A673 (cell line): ENCODE measurements around the gene STK11. TPM values are rescaled to one million over a fixed set of nuclear protein-coding genes. Genes with fewer than 3 reads are reported as not detected.

ENCODE experiments used
- BruUV-seq: library from RNA; stranded (reverse); fragments of 400-500 nt; replicated peaks from 2 replicates; lab custom pipeline; 2021; lab: Mats Ljungman, UMichigan
- CTCF ChIA-PET: fragments of 300-600 bp; sonication (Branson Sonifier 250); formaldehyde crosslinking; loops from one replicate; lab custom pipeline; 2022; ENCODE audit warnings: antibody characterized with exemption; lab: Charles Lee
- POLR2A ChIA-PET: fragments of 300-600 bp; sonication (Branson Sonifier 250); formaldehyde crosslinking; loops from one replicate; lab custom pipeline; 2022; ENCODE audit warnings: antibody characterized with exemption; ENCODE audit not compliant: low non-redundant PET; lab: Charles Lee
- DNase-seq: peaks from one replicate; pipeline ENCODE4 v3.0.0-alpha.2; 2015; ENCODE audit warnings: low spot score
- H3K27ac ChIP-seq: fragments of 200-600 bp; sonication (generic); 2 replicates; pipeline ENCODE4 v1.5.1; 2016; ENCODE audit warnings: mixed run types, low read depth, mild to moderate bottlenecking, mixed read lengths, antibody characterized with exemption, low read length; ENCODE audit not compliant: poor library complexity, severe bottlenecking
- H3K27me3 ChIP-seq: fragments of 200-600 bp; sonication (generic); replicated peaks from 2 replicates; pipeline ENCODE4 v1.6.1; 2017; ENCODE audit warnings: mixed run types, low read depth, mild to moderate bottlenecking, mixed read lengths, antibody characterized with exemption, low read length; ENCODE audit not compliant: insufficient read depth, poor library complexity
- H3K36me3 ChIP-seq: fragments of 200-600 bp; sonication (generic); 2 replicates; pipeline ENCODE4 v1.6.1; 2016; ENCODE audit warnings: mixed run types, mild to moderate bottlenecking, mixed read lengths, antibody characterized with exemption, low read length; ENCODE audit not compliant: insufficient read depth, poor library complexity, severe bottlenecking
- H3K4me1 ChIP-seq: fragments of 200-600 bp; sonication (generic); 2 replicates; pipeline ENCODE4 v1.6.1; 2017; ENCODE audit warnings: mixed run types, mild to moderate bottlenecking, mixed read lengths, antibody characterized with exemption, low read length; ENCODE audit not compliant: insufficient read depth, poor library complexity, severe bottlenecking
- H3K4me3 ChIP-seq: fragments of 200-600 bp; sonication (generic); 2 replicates; pipeline ENCODE4 v1.5.1; 2016; ENCODE audit warnings: low read depth, mixed run types, mild to moderate bottlenecking, mixed read lengths, low read length; ENCODE audit not compliant: poor library complexity, severe bottlenecking
- H3K9me3 ChIP-seq: fragments of 200-600 bp; sonication (generic); 2 replicates; pipeline ENCODE4 v1.6.1; 2016; ENCODE audit warnings: mixed run types, low read depth, mild to moderate bottlenecking, mixed read lengths, antibody characterized with exemption, low read length; ENCODE audit not compliant: poor library complexity, severe bottlenecking
- CTCF ChIP-seq: fragments of 300-800, 200-600 bp; sonication (generic); conservative IDR thresholded peaks from 2 replicates; pipeline ENCODE4 v1.5.1; 2017; ENCODE audit warnings: low read depth, mild to moderate bottlenecking, antibody characterized with exemption, low read length, moderate library complexity, mixed read lengths
- EZH2 ChIP-seq: fragments of 200-600 bp; sonication (generic); IDR thresholded peaks from 2 replicates; pipeline ENCODE4 v1.6.1; 2017; ENCODE audit warnings: borderline replicate concordance, low read depth, mild to moderate bottlenecking, mixed read lengths, antibody characterized with exemption, low read length; ENCODE audit not compliant: poor library complexity, severe bottlenecking
- intact Hi-C: fragments of 100-400 bp; cut with micrococcal nuclease; formaldehyde crosslinking; loops from one replicate; pipeline ENCODE4 v1.10.0; 2022; ENCODE audit not compliant: unreplicated experiment
- total RNA-seq: library from RNA; stranded (reverse); gene quantifications from 2 replicates; pipeline ENCODE4 v1.2.3, GENCODE V29; 2021

STK11 gene
- total RNA-seq, 1 experiment from 2014 or later = 64.9 TPM

GRCh38 chr19:1163283-1163933 is 42.2 kb upstream of the STK11 start:
- no TSS peak for BruUV-seq
- Histone ChIP-seq H3K36me3 (no peaks in the 10 kb centered on the region), H3K4me1 (no peaks in the 10 kb centered on the region), H3K27me3 (no peaks in the 10 kb centered on the region), H3K27ac (no peak overlapping the region), H3K9me3 (no peaks in the 10 kb centered on the region), H3K4me3 (no peak overlapping the region)
- POLR2A ChIA-PET = no interaction called here
- CTCF ChIA-PET = no interaction called here
- no peak for DNase-seq
- intact Hi-C loops = no loop called here
- TF ChIP-seq EZH2 = no peak
- no peak for TF ChIP-seq CTCF

- TF ChIP-seq CTCF = no peak
- DNase-seq = no peak
- H3K9me3 ChIP-seq = no peaks in the 10 kb centered on the region
- no peaks in the 10 kb centered on the region for H3K4me1 ChIP-seq
- ChIA-PET POLR2A (no interaction called here), CTCF (no interaction called here)
- H3K4me3 ChIP-seq = no peak overlapping the region
- no TSS peak for BruUV-seq
- intact Hi-C loops = no loop called here
- H3K36me3 ChIP-seq = no peaks in the 10 kb centered on the region
- H3K27me3 ChIP-seq = no peaks in the 10 kb centered on the region
- H3K27ac ChIP-seq = no peak overlapping the region
These were observed 41.5 kb upstream of the STK11 start for GRCh38 chr19:1163934-1164683.

- POLR2A ChIA-PET = no interaction called here
- H3K27me3 ChIP-seq = no peaks in the 10 kb centered on the region
- no peak for DNase-seq
- intact Hi-C loops = no loop called here
- H3K4me3 ChIP-seq = no peak overlapping the region
- H3K36me3 ChIP-seq = no peaks in the 10 kb centered on the region
- TF ChIP-seq CTCF = no peak
- TF ChIP-seq EZH2 = no peak
- no TSS peak for BruUV-seq
- H3K9me3 ChIP-seq = no peaks in the 10 kb centered on the region
- H3K27ac ChIP-seq = no peak overlapping the region
- CTCF ChIA-PET = no interaction called here
- H3K4me1 ChIP-seq = peaks cover 7% of the 10 kb centered on the region
These were observed 40.7 kb upstream of the STK11 start for GRCh38 chr19:1164684-1165531.
